Keratinocyte (primary cell): ENCODE measurements around the gene OPN1SW. TPM values are rescaled to one million over a fixed set of nuclear protein-coding genes. Genes with fewer than 3 reads are reported as not detected.

Experiments
- DNase-seq: peaks from one replicate; pipeline ENCODE4 v3.0.0-alpha.2; 2011; ENCODE audit warnings: low read depth, missing footprints, low spot score
- FAIRE-seq: peaks from 2 replicates; lab custom pipeline; 2011; peaks lifted over from hg19 to GRCh38; lab: Jason Lieb, UNC
- H2AFZ ChIP-seq: 2 replicates; pipeline ENCODE4 v1.6.0; 2012; ENCODE audit warnings: low read length, control low read depth, inconsistent platforms; ENCODE audit not compliant: control insufficient read depth
- H3K27ac ChIP-seq: 2 replicates; pipeline ENCODE4 v1.5.1; 2011; ENCODE audit warnings: low read length; ENCODE audit not compliant: control insufficient read depth, insufficient read depth
- H3K27me3 ChIP-seq: 3 replicates; pipeline ENCODE4 v1.6.0; 2011; ENCODE audit warnings: low read length; ENCODE audit not compliant: control insufficient read depth, insufficient read depth; ENCODE audit errors: extremely low read depth
- H3K36me3 ChIP-seq, 2 experiments: 2 replicates in 1 of 2; 3 replicates in 1 of 2; pipeline ENCODE4 v1.5.1; 2011; ENCODE audit warnings: low read length in 2 of 2, mild to moderate bottlenecking in 1 of 2; ENCODE audit not compliant: control insufficient read depth in 2 of 2, insufficient read depth in 2 of 2; ENCODE audit errors: extremely low read depth in 1 of 2
- H3K4me1 ChIP-seq: 3 replicates; pipeline ENCODE4 v1.5.1; 2011; ENCODE audit warnings: low read length; ENCODE audit not compliant: control insufficient read depth, insufficient read depth; ENCODE audit errors: extremely low read depth
- H3K4me2 ChIP-seq: 3 replicates; pipeline ENCODE4 v1.6.0; 2011; ENCODE audit warnings: low read depth, low read length; ENCODE audit not compliant: control insufficient read depth, insufficient read depth; ENCODE audit errors: extremely low read depth
- H3K4me3 ChIP-seq, 3 experiments: fragments of 200-600 bp in 1 of 3; sonication (generic) in 1 of 3; 2 replicates in 2 of 3; 3 replicates in 1 of 3; pipeline ENCODE4 v1.5.1; 2011 to 2016; ENCODE audit warnings: low read length in 3 of 3, mild to moderate bottlenecking in 3 of 3, control low read depth in 2 of 3, inconsistent platforms in 1 of 3, low read depth in 1 of 3, mixed read lengths in 1 of 3, mixed run types in 1 of 3, moderate library complexity in 1 of 3; ENCODE audit not compliant: control insufficient read depth in 2 of 3, insufficient read depth in 2 of 3; ENCODE audit errors: extremely low read depth in 1 of 3
- H3K79me2 ChIP-seq: 2 replicates; pipeline ENCODE4 v1.6.0; 2012; ENCODE audit warnings: low read length; ENCODE audit not compliant: control insufficient read depth, insufficient read depth
- H3K9ac ChIP-seq: 3 replicates; pipeline ENCODE4 v1.6.0; 2011; ENCODE audit warnings: low read length; ENCODE audit not compliant: control insufficient read depth, insufficient read depth; ENCODE audit errors: extremely low read depth
- H3K9me1 ChIP-seq: 3 replicates; pipeline ENCODE4 v1.6.0; 2011; ENCODE audit warnings: low read length; ENCODE audit not compliant: control insufficient read depth, insufficient read depth; ENCODE audit errors: extremely low read depth
- H3K9me3 ChIP-seq: 2 replicates; pipeline ENCODE4 v1.5.1; 2012; ENCODE audit warnings: low read depth, low read length; ENCODE audit not compliant: control insufficient read depth
- H4K20me1 ChIP-seq: 3 replicates; pipeline ENCODE4 v1.6.0; 2011; ENCODE audit warnings: low read length; ENCODE audit not compliant: control insufficient read depth, insufficient read depth; ENCODE audit errors: extremely low read depth
- CTCF ChIP-seq, 3 experiments: IDR thresholded peaks in 1 of 3; conservative IDR thresholded peaks in 1 of 3; optimal IDR thresholded peaks in 1 of 3; 2 replicates in 2 of 3; 3 replicates in 1 of 3; pipeline versions ENCODE3 to v1.5.1; 2011; ENCODE audit warnings: low read length in 3 of 3, mild to moderate bottlenecking in 3 of 3, moderate library complexity in 2 of 3, control low read depth in 1 of 3, inconsistent platforms in 1 of 3; ENCODE audit not compliant: insufficient read depth in 2 of 3; ENCODE audit errors: extremely low read depth in 1 of 3
- EZH2 ChIP-seq: IDR thresholded peaks from one replicate; pipeline ENCODE4 v1.6.1; 2012; ENCODE audit warnings: inconsistent platforms, mild to moderate bottlenecking, low read length, moderate library complexity
- dilution Hi-C: fragments of 300-500 bp; cut with MboI; formaldehyde crosslinking; loops from one replicate; pipeline ENCODE4 v1.7.0; 2020; ENCODE audit warnings: low sequenced_read_pairs; ENCODE audit not compliant: extremely low pct_ligation_motif_present
- polyA plus RNA-seq, 5 experiments: library from polyadenylated mRNA; depleted of rRNA in 3 of 5; stranded (reverse) in 3 of 5; stranded (forward) in 1 of 5; unstranded in 1 of 5; fragments of >200 nt; gene quantifications; 1 replicate in 1 of 5; 2 replicates in 3 of 5; 3 replicates in 1 of 5; pipeline versions ENCODE4 v1.2.1 to v1.2.3, GENCODE V29; 2011 to 2012; ENCODE audit warnings: missing spikeins in 2 of 5, low read depth in 1 of 5, low replicate concordance in 1 of 5

Gene OPN1SW
- polyA plus RNA-seq, 1 donor (not counting 4 experiments of a cell fraction or from before 2014, with no cell fraction given) = not detected

GRCh38 chr7:128795129-128795528, 19.5 kb upstream of the OPN1SW start:
- Histone ChIP-seq H3K36me3 (no peaks in the 10 kb centered on the region), H3K9me1 (no peaks in the 10 kb centered on the region), H3K4me3 (no peak overlapping the region), H3K27ac (no peak overlapping the region), H3K9ac (no peak overlapping the region), H3K4me2 (no peak overlapping the region), H3K9me3 (no peaks in the 10 kb centered on the region), H3K27me3 (peaks cover 9% of the 10 kb centered on the region), H2AFZ (no peak overlapping the region), H3K4me1 (no peaks in the 10 kb centered on the region), H4K20me1 (no peaks in the 10 kb centered on the region), H3K79me2 (no peaks in the 10 kb centered on the region)
- TF ChIP-seq CTCF (optimal IDR thresholded peaks at IDR 0.05 in 1 of 3, IDR thresholded peaks at IDR 0.05 in 1 of 3, conservative IDR thresholded peaks at IDR 0.05 in 1 of 3; ENCODE audit: extremely low read depth in 1 of 3, insufficient read depth in 2 of 3, low read length in 3 of 3) = no peak
- no peak for TF ChIP-seq EZH2
- dilution Hi-C loops = no loop called here
- DNase-seq (no peak), FAIRE-seq (no peak)

- FAIRE-seq (no peak), DNase-seq (no peak)
- H3K9me3 ChIP-seq = no peaks in the 10 kb centered on the region
- no peaks in the 10 kb centered on the region for H3K79me2 ChIP-seq
- H2AFZ ChIP-seq = no peak overlapping the region
- H3K4me2 ChIP-seq = no peak overlapping the region
- no peaks in the 10 kb centered on the region for H3K4me1 ChIP-seq
- no peak overlapping the region for H3K4me3 ChIP-seq
- H3K36me3 ChIP-seq = no peaks in the 10 kb centered on the region
- peaks cover 16% of the 10 kb centered on the region for H3K27me3 ChIP-seq
- no peak overlapping the region for H3K9ac ChIP-seq
- H4K20me1 ChIP-seq = no peaks in the 10 kb centered on the region
- H3K27ac ChIP-seq = no peak overlapping the region
- H3K9me1 ChIP-seq = no peaks in the 10 kb centered on the region
- dilution Hi-C loops = no loop called here
- no peak for TF ChIP-seq CTCF (optimal IDR thresholded peaks at IDR 0.05 in 1 of 3, IDR thresholded peaks at IDR 0.05 in 1 of 3, conservative IDR thresholded peaks at IDR 0.05 in 1 of 3; ENCODE audit: extremely low read depth in 1 of 3, insufficient read depth in 2 of 3, low read length in 3 of 3)
- TF ChIP-seq EZH2 = no peak
Observed at GRCh38 chr7:128794436-128794835, 18.8 kb upstream of the OPN1SW start.
